HG02678 (cell line): ENCODE results near the gene IGHMBP2.
"Not testable (repeated sequence)": the region's sequence is repeated elsewhere in the genome, so short reads cannot be mapped to it uniquely, and the experiment has no call there.

Experiments used
- ATAC-seq: cut with Tn5 transposase; IDR thresholded peaks from one replicate; pipeline ENCODE4 v1.9.1; 2021; ENCODE audit warnings: mild to moderate bottlenecking, moderate library complexity; ENCODE audit not compliant: unreplicated experiment

The IGHMBP2 gene

GRCh38 chr11:68960294-68961071 is 56.8 kb downstream of the IGHMBP2 start:
- ATAC-seq = no peak

- ATAC-seq = no peak
These were observed 57.6 kb downstream of the IGHMBP2 start for GRCh38 chr11:68961245-68961644.

GRCh38 chr11:68962527-68963250 is 59.0 kb downstream of the IGHMBP2 start:
- no peak for ATAC-seq

- ATAC-seq = no peak
These were observed 60.1 kb downstream of the IGHMBP2 start for GRCh38 chr11:68963779-68964178.

- ATAC-seq = no peak
These were observed 62.5 kb downstream of the IGHMBP2 start for GRCh38 chr11:68965901-68966853.

GRCh38 chr11:68966894-68967780 is 63.4 kb downstream of the IGHMBP2 start:
- no peak for ATAC-seq

- ATAC-seq = no peak
These were observed 64.9 kb downstream of the IGHMBP2 start for GRCh38 chr11:68968306-68969250.

- ATAC-seq = no peak
These were observed 65.7 kb downstream of the IGHMBP2 start for GRCh38 chr11:68969386-68969785.

GRCh38 chr11:68970921-68971636 is 67.4 kb downstream of the IGHMBP2 start:
- ATAC-seq = no peak

- ATAC-seq = no peak
These were observed 69.5 kb downstream of the IGHMBP2 start for GRCh38 chr11:68973219-68973618.

GRCh38 chr11:68973706-68974105 is 70.0 kb downstream of the IGHMBP2 start:
- not testable (repeated sequence) for ATAC-seq

- no peak for ATAC-seq
These were observed 70.9 kb downstream of the IGHMBP2 start for GRCh38 chr11:68974421-68975194.

GRCh38 chr11:68976095-68976494 is 72.4 kb downstream of the IGHMBP2 start:
- no peak for ATAC-seq

GRCh38 chr11:68976563-68976962 is 72.9 kb downstream of the IGHMBP2 start:
- no peak for ATAC-seq

GRCh38 chr11:68977781-68978625 is 74.3 kb downstream of the IGHMBP2 start:
- no peak for ATAC-seq

- no peak for ATAC-seq
These were observed 74.9 kb downstream of the IGHMBP2 start for GRCh38 chr11:68978626-68978930.
